HG03442 (cell line): ENCODE results near the gene HPCAL4.

ENCODE experiments used
- ATAC-seq: cut with Tn5 transposase; IDR thresholded peaks from one replicate; pipeline ENCODE4 v1.9.1; 2021; ENCODE audit warnings: mild to moderate bottlenecking, moderate library complexity; ENCODE audit not compliant: unreplicated experiment

HPCAL4 gene

DNA sequence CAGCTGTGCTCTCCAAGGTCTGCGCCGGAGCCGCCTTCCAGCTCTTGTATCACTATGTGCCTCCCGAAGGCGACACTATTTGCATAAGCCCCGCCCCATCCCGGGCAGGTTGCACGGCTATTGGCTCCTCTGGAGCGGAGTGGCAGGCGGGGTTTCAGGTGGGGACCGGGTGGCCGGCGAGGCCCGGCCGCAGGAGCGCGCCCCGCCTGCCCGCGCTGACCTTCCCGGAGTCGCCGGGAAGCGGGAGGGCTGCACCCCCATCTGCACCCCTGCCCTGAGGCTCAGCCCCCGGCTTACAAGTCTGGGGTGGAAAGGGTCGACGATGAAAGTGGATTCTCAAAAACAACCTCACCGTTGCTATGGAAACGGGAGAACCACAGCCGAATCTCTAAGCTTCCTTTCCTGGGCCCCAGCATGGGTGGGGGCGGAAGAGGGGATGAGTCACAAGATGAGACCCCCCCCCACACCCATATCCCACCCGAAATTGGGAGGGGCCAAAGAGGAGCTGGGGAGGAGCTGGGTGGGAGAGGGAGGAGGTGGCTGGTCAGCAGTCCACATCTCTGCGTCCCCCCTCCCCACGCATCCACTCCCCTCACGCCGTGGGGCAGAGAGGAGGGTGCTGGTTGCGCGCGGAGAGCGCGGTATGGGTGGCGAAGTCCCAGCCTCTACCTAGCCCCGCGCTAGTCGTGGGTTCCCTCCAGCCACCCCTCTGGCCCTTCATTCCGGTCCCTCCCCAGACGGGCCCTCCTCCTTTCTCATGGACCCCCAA is at the start of gene HPCAL4:
Gene HPCAL4 (minus strand): TSS at position 51 of the 769 bp plus-strand sequence. CDS start 6,830 bp downstream, outside the sequence.
- ATAC-seq: peak; percentile 91

DNA sequence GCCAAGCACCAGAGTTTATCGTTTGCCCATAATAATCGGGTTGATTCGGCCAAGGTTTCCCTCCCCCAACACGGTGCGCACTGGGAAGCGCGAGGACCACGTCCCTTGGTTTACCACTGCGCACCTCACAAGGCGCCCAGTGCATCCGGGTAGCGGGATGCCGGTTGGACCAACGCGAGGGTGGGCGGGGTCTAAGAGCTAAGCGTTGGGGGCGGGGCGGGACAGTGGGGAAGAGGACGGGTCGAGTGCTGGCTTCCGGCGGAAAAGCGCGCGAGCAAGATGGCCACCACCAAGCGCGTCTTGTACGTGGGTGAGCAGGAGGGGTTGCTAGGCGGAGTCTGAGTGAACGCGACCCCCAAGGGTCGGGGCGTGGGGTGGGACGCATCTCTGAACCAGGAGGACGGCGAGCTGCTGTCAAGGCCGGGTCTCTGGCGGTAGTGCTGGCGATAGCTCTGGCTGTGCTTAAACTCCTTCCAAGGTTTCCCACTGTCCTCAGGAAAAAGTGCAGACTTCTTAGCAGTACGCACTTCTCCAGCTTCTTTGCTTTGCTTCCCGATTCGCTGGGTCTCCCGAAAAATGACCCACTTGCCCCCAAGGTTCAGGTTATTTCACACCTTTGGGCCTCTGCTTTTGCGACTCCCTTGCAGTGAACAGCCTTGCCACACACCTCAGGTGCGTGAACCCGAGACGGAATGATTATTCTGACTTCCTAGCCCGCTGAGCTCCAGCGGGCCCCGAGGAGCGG is 47.6 kb upstream of the HPCAL4 start, which contains the start of gene PPIE:
Gene PPIE (plus strand): TSS at position 261 of the 745 bp plus-strand sequence. CDS start 19 bp downstream, at position 280.
- ATAC-seq: peak; percentile 80

DNA sequence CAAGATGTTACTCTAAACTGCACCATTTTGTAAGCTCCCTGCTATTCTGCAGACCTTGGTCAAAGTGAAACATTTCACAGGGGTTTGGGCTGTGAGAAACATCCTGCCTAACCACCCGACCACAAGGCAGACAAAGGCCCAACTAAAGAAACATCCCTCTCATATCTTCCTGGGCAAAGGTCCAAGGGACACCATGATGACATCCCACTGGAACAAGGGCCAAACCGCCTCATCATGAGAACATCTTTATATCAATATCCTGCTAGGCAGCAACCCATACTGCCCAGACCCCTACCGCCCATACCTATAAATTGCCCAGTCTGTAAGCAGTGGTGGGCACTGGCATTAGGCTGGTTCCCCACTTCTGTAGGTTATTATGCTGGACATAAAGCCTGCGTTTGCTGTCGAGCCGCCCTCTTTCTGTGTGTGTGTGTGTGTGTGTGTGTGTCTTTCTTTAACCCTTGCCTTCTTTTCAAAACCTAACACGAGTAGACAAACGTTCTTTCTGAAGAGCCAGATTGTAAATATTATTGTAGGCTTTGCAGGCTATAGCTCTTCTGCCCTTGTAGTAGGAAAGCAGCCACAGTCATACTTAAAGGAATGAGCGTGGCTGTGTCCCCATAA is 46.4 kb upstream of the HPCAL4 start:
- ATAC-seq: no peak

- ATAC-seq: no peak
Measured at GRCh38 chr1:39735731-39736130, 44.5 kb upstream of the HPCAL4 start.

DNA sequence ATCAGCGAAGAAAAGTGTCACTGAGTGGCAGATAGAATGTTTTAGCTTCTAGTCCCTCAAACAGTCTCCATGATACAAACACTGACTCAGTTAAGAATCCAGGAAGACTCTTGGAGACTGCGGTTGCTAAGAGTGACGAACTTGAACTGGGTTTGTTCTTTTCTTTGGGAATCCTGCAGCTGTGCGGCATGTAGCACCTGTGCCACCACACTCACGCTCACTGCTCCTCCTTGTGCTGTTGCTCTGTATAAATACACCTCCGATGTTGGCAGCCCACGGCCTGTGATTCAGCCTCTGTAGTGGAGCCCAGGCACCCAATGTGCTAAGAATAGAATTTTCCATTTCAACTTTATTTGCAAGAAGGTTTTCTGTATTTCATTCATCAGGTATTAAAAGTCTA is 41.9 kb upstream of the HPCAL4 start:
- ATAC-seq: no peak

GRCh38 chr1:39732730-39733129 is 41.5 kb upstream of the HPCAL4 start:
- ATAC-seq: no peak

GRCh38 chr1:39729842-39730241 is 38.6 kb upstream of the HPCAL4 start:
- no peak for ATAC-seq

DNA sequence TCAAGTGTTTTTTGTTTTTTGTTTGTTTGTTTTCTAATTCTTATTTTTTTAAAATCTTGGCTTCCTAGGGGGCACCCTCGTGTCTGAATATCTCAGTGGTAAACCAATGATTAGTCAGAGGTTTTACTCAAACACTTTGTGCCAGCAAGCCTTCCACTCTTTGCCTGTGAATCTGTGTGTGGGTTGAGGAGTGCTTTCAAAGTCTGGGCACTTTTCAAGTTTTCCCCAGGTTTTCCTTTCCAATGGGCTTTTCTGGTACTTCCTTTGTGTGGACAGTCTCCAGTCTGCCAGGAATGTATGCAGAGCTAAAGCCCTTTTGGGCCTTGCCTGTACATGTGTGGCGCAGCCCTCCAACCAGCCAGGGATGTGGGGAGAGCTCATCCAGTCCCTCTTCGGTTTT is 37.8 kb upstream of the HPCAL4 start:
- no peak for ATAC-seq

GRCh38 chr1:39727932-39728317 is 36.7 kb upstream of the HPCAL4 start:
- no peak for ATAC-seq

DNA sequence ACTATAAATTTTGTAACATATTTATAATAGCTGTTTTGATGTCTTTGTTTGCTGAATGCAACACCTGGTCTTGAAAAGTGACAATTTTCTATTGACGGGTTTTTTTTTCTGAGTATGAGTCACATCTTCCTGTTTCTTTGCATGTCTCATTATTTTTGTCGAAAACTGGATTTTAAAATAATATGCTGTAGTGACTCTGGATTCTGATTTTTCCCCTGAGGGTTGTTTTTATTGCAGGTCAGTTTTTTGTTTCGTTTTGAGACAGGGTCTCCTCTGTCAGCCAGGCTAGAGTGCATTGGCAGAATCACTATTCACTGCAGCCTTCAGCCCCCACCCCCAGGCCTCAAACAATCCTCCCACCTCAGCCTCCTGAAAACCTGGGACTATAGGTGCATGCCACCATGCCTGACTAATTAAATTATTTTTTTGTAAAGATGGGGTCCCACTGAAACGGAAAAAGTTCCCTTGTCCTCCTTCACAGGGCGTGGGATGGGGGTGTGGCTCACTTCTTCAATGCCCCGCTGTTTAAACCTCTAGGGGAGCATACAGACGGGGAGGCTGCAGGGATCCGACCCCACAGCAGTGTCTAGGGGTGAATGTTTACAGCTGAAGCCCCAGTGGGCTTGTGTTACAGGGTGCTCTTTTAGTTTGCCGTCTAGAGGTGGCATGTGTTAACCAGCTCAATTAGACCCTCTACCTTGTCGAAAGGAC is 36.1 kb upstream of the HPCAL4 start:
- ATAC-seq: no peak

DNA sequence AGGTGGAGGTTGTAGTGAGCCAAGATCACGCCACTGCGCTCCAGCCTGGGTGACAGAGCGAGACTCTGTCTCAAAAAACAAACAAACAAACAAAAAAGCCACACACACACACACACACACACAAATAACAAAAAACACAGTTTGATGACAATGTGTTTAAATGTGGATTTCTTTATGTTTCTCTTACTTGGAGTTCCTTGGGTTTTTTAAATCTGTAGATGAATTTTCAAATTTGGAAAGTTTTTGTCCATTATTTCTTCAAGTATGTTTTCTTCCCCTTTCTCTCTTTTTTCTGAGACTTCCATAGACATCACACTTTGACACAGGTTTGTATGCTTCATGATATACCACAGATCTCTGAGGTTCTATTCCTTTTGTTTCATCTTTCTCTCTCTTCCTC is 35.4 kb upstream of the HPCAL4 start:
- ATAC-seq: no peak

DNA sequence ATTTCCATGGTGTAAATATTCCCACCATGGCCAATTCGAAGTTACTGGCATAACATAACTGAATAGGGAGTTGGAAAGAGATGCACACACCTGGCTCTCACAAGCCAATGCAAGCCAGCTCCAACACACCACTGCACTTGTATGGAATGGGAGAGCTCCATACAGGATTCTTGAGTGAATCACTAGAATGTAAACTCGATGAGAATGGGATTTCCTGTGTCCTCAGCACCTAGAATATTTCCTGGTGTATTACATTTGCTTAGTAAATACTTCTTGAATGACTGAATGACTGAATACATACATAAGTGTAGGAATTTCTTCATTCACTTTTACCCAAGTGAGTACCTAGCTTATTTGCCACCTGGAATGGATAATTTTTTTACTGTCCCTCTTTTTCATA is 31.3 kb upstream of the HPCAL4 start:
- ATAC-seq: no peak

DNA sequence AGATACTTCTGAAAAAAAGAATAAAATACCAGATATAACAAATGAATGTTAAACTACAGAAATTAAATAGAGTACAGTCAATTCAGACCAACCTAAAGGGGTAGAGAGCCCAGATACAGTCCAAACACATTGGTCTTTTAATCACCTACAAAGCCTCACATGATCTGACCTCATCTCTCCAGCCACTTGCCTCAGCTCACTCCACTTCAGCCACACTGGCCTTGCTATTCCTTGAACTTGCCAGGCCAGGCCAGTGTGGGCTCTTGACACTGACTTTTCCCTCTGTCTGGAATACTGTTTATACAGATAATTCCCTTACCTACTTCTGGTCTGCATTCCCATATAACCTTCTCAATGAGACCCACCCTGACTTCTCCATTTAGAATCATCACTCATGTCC is 30.4 kb upstream of the HPCAL4 start:
- ATAC-seq: no peak

DNA sequence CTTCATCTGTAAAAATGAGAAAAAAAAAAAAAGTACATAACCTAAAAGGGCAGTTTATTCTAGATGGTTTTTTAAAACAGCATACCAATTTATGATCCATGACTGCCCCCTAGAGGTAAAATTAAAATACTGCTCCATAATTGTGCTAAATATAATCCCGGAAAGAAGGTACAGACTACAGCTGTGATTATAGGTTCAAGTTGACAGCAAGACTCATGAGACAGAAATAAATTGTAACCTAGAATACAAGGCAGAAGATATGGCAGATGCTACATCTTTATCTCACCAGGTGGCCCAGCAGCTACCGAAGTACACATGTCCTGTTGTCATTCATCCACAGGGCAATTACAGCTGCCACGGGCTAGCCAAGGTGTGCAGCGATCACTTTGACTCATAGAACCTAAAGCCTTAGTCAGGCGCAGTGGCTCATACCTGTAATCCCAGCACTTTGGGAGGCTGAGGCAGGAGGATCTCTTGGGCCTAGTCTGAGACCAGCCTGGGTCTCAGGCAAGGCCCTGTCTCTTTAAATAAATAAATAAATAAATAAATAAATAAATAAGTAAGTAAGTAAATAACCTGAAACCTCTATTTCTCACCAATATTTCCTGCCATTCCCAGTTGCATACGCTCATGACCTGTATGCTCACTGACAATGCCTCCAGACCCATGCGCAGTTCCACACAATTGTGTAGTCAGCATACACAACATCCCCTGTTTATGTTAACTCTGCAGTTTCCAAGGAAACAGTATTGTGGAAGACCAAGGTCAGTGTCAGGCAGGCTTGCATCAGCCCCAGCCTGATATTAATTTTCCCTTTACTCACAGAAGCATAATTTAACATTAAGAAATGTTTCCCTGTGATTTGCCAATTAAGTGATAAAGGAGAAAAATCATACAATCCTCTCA is 29.1 kb upstream of the HPCAL4 start:
- ATAC-seq: no peak

GRCh38 chr1:39717809-39718208 is 26.6 kb upstream of the HPCAL4 start:
- ATAC-seq: no peak

GRCh38 chr1:39713557-39713956 is 22.3 kb upstream of the HPCAL4 start:
- ATAC-seq: no peak

DNA sequence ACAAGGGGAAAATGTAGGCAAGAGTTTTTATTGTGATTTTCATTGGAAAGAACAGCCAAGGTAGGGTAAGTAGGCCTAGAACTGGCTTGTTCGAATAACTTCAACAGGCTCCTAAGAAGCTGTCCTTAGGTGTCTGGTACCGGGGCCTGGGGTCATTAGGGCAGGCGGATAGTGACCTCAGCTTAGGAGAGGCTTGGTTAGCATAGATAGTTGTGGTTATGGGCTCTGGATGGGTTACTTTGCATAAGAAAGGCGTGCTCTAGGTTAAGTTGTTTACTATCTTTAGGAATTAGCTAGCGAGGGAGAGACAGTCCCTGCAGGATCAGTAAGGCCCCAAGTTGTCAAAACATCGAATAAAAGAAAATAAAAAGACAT is 20.7 kb upstream of the HPCAL4 start:
- ATAC-seq: no peak

GRCh38 chr1:39711104-39711965 is 20.1 kb upstream of the HPCAL4 start:
- ATAC-seq: no peak

DNA sequence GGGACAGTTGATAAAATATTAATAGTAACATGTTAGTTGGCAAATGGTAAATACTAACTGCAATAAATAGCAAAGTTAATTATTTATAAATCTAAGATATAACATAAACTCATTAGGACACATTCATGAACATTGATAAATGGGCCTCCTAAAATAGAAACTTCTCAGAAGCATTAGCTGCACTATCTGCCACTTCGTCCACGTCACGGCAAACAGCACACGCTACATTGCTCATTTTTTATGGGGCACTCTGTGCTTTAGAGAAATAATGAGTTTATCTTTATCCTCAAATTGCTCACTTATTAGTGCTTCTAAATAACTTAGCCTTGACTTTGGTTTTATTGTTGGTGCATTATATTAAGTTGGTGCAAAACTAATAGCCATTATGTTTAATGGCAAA is 16.3 kb upstream of the HPCAL4 start:
- ATAC-seq: no peak
